HepG2 (cell line): ENCODE results near the gene IFI35. TPM values are rescaled to one million over a fixed set of nuclear protein-coding genes. Genes with fewer than 3 reads are reported as not detected.
A peak's percentile ranks its signal among the peaks of the same experiment; 100 is the strongest.

Experiments used
- CBX2 ChIP-seq, 2 experiments: fragments of 200-600 bp in 1 of 2; sonication (generic); formaldehyde crosslinking in 1 of 2; IDR thresholded peaks; 2 replicates each; pipeline versions ENCODE4 v1.7.0 to v1.8.1; 2018 to 2022; ENCODE audit warnings: low read depth in 2 of 2, low read length in 1 of 2, mild to moderate bottlenecking in 1 of 2, missing genetic modification reagents in 1 of 2
- CHD4 ChIP-seq: fragments of 200-600 bp; sonication (generic); IDR thresholded peaks from 2 replicates; pipeline ENCODE4 v1.7.0; 2017; ENCODE audit warnings: mild to moderate bottlenecking, low read length, borderline replicate concordance
- JUN ChIP-seq: sonication (generic); formaldehyde crosslinking; IDR thresholded peaks from 2 replicates; pipeline ENCODE4 v1.4.0; 2020; ENCODE audit warnings: mild to moderate bottlenecking, missing genetic modification reagents
- MXD4 ChIP-seq: IDR thresholded peaks from 2 replicates; pipeline ENCODE4 v1.6.1; 2016; ENCODE audit warnings: mild to moderate bottlenecking, missing biosample characterization, missing genetic modification reagents
- RXRB ChIP-seq: IDR thresholded peaks from 2 replicates; pipeline ENCODE4 v1.6.1; 2016; ENCODE audit warnings: borderline replicate concordance, missing genetic modification reagents, missing compliant biosample characterization
- SKI ChIP-seq: fragments of 450-650 bp; IDR thresholded peaks from one replicate; pipeline ENCODE4 v1.6.1; 2018; ENCODE audit warnings: mild to moderate bottlenecking; ENCODE audit not compliant: partially characterized antibody
- ZBTB46 ChIP-seq: sonication (generic); formaldehyde crosslinking; IDR thresholded peaks from 2 replicates; pipeline ENCODE4 v1.4.0; 2020; ENCODE audit warnings: mild to moderate bottlenecking, missing genetic modification reagents, borderline replicate concordance
- ZHX1 ChIP-seq: sonication (generic); formaldehyde crosslinking; IDR thresholded peaks from 2 replicates; pipeline ENCODE4 v1.8.1; 2022; ENCODE audit warnings: low read depth, mild to moderate bottlenecking, missing genetic modification reagents
- ZNF660 ChIP-seq: sonication (generic); formaldehyde crosslinking; IDR thresholded peaks from 2 replicates; pipeline ENCODE4 v1.5.1; 2020; ENCODE audit warnings: mild to moderate bottlenecking, low read depth, missing genetic modification reagents, borderline replicate concordance
- ZNF816 ChIP-seq: sonication (generic); formaldehyde crosslinking; IDR thresholded peaks from 2 replicates; pipeline ENCODE4 v1.8.0; 2022; ENCODE audit warnings: missing genetic modification reagents, mild to moderate bottlenecking, borderline replicate concordance
- polyA plus RNA-seq, 8 experiments: library from polyadenylated mRNA; depleted of rRNA in 3 of 8; stranded (reverse) in 7 of 8; unstranded in 1 of 8; fragments of >200 nt; fragmentation: Illumina TruSeq in 4 of 8; extraction: Trizol in 4 of 8; gene quantifications; 2 replicates each; pipeline versions ENCODE4 v1.2.1 to v1.2.3, GENCODE V29; 2011 to 2016; ENCODE audit warnings: low read depth in 4 of 8, missing spikeins in 1 of 8, mixed read lengths in 1 of 8; ENCODE audit not compliant: insufficient read depth in 1 of 8
- total RNA-seq, 5 experiments: library from RNA; depleted of rRNA; stranded (reverse); fragments of >200 nt; fragmentation: Illumina TruSeq; extraction: Trizol; gene quantifications; 2 replicates each; pipeline ENCODE4 v1.2.3, GENCODE V29; 2016; ENCODE audit warnings: low read depth in 1 of 5
- TF ChIP-seq, protein P1 (sequence below): sonication (generic); formaldehyde crosslinking; IDR thresholded peaks from 2 replicates; pipeline ENCODE4 v1.8.0; 2022; ENCODE audit warnings: mild to moderate bottlenecking, missing genetic modification reagents; ENCODE audit not compliant: insufficient replicate concordance
- TF ChIP-seq, protein P2 (sequence below): sonication (generic); formaldehyde crosslinking; IDR thresholded peaks from 2 replicates; pipeline ENCODE4 v1.4.0; 2020; ENCODE audit warnings: missing genetic modification reagents, borderline replicate concordance
- TF ChIP-seq, protein P3 (sequence below): sonication (generic); formaldehyde crosslinking; IDR thresholded peaks from 2 replicates; pipeline ENCODE4 v1.4.0; 2020; ENCODE audit warnings: missing genetic modification reagents, borderline replicate concordance

Gene IFI35
- total and polyA plus RNA-seq, 2 of the 13 experiments (the other 11 are each of a cell fraction or from before 2014, with no cell fraction given) = 28.9 to 38.1 TPM

DNA sequence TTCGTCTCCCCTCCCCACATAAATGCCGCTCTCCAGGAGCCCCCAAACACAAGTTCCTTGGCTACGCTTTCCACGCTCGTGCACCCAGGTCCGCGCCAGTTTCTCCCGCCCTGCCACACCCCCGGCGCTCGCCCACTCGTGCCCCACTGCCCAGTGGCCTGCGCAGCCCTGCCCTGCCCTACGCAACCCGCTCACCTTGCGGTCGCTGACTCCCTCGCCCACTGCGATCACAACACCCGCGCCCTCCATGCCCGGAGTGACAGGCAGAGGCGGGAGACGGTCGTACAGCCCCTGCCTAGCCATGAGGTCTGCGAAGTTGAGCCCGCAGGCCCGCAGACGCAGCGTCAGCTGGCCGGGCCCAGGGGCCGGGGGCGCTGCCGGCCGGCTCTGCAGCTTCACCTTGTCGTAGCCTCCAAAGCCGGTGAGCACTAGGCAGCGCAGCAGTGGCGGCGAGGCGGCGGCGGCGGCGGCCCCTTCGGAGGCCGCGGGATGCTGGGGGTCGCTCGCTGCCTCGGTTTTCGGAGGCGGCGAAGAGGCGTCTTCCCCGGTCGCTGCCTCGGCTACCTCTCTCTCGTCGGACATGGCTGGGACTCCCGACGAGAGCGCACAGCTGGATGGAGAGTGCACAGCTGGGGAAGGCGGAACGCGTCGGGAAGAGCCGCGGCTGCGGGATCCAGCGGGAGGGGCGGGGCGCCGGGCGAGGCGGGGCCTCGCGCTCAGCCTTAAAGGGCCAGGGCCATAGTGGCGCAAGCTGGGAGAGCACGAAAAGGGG, 15.3 kb downstream of the IFI35 start, which contains the start of gene VAT1 (continued):
- TF ChIP-seq ZHX1 (CRISPR knock-in tag) (no peak), JUN (CRISPR knock-in tag) (0 out of 2 replicates have a peak, but pooled peaks have one; percentile 17), SKI (no peak), CHD4 (no peak), MXD4 (CRISPR knock-in tag) (peak; percentile 84), ZNF816 (CRISPR knock-in tag) (peak; percentile 66; the same call in 1 of the 2 replicates), ZBTB46 (peak; percentile 95; the same call in 1 of the 2 replicates), RXRB (CRISPR knock-in tag) (no peak), CBX2 (IDR thresholded peaks at IDR 0.05; ENCODE audit: low read depth, low read length) (no peak), CBX2 (CRISPR knock-in tag; IDR thresholded peaks at IDR 0.05; ENCODE audit: low read depth) (no peak), ZNF660 (no peak)
- TF ChIP-seq, protein P1, sequence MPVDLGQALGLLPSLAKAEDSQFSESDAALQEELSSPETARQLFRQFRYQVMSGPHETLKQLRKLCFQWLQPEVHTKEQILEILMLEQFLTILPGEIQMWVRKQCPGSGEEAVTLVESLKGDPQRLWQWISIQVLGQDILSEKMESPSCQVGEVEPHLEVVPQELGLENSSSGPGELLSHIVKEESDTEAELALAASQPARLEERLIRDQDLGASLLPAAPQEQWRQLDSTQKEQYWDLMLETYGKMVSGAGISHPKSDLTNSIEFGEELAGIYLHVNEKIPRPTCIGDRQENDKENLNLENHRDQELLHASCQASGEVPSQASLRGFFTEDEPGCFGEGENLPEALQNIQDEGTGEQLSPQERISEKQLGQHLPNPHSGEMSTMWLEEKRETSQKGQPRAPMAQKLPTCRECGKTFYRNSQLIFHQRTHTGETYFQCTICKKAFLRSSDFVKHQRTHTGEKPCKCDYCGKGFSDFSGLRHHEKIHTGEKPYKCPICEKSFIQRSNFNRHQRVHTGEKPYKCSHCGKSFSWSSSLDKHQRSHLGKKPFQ (CRISPR knock-in tag) = peak; percentile 96
- TF ChIP-seq, protein P2, sequence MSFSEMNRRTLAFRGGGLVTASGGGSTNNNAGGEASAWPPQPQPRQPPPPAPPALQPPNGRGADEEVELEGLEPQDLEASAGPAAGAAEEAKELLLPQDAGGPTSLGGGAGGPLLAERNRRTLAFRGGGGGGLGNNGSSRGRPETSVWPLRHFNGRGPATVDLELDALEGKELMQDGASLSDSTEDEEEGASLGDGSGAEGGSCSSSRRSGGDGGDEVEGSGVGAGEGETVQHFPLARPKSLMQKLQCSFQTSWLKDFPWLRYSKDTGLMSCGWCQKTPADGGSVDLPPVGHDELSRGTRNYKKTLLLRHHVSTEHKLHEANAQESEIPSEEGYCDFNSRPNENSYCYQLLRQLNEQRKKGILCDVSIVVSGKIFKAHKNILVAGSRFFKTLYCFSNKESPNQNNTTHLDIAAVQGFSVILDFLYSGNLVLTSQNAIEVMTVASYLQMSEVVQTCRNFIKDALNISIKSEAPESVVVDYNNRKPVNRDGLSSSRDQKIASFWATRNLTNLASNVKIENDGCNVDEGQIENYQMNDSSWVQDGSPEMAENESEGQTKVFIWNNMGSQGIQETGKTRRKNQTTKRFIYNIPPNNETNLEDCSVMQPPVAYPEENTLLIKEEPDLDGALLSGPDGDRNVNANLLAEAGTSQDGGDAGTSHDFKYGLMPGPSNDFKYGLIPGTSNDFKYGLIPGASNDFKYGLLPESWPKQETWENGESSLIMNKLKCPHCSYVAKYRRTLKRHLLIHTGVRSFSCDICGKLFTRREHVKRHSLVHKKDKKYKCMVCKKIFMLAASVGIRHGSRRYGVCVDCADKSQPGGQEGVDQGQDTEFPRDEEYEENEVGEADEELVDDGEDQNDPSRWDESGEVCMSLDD (CRISPR knock-in tag) = peak; percentile 24; the same call in 1 of the 2 replicates
- TF ChIP-seq, protein P3, sequence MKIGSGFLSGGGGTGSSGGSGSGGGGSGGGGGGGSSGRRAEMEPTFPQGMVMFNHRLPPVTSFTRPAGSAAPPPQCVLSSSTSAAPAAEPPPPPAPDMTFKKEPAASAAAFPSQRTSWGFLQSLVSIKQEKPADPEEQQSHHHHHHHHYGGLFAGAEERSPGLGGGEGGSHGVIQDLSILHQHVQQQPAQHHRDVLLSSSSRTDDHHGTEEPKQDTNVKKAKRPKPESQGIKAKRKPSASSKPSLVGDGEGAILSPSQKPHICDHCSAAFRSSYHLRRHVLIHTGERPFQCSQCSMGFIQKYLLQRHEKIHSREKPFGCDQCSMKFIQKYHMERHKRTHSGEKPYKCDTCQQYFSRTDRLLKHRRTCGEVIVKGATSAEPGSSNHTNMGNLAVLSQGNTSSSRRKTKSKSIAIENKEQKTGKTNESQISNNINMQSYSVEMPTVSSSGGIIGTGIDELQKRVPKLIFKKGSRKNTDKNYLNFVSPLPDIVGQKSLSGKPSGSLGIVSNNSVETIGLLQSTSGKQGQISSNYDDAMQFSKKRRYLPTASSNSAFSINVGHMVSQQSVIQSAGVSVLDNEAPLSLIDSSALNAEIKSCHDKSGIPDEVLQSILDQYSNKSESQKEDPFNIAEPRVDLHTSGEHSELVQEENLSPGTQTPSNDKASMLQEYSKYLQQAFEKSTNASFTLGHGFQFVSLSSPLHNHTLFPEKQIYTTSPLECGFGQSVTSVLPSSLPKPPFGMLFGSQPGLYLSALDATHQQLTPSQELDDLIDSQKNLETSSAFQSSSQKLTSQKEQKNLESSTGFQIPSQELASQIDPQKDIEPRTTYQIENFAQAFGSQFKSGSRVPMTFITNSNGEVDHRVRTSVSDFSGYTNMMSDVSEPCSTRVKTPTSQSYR (CRISPR knock-in tag) = 0 out of 2 replicates have a peak, but pooled peaks have one; percentile 3
